WI38 (cell line): ENCODE results near the gene ADAMTS9.

Experiments used
- H3K4me3 ChIP-seq: 2 replicates; pipeline ENCODE4 v1.5.1; 2011; ENCODE audit warnings: low read depth, mild to moderate bottlenecking, control low read depth, low read length
- TF ChIP-seq, protein P1 (sequence below): IDR thresholded peaks from 2 replicates; pipeline ENCODE4 v1.5.1; 2012; ENCODE audit warnings: low read depth, mild to moderate bottlenecking, control low read depth, low read length

Gene ADAMTS9

DNA sequence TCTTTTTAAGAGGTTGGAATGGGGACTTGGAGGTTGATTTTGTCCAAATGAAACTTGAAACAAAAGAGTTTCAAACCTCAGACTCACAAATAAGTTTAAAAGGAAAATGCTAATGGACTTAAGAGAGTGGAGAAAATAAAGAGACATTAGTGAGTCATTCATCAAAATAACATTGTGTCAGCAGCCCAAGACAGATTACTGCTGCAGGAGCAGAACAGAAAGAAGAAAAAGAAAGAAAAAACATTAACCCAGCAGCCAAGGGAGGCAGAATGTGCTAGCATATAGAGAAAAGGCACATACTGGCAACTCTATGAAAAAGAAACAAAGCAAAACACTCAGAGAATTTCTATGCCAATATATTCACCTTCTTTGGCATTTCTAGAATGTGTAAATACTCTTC lies 42.6 kb downstream of the ADAMTS9 start:
- TF ChIP-seq, protein P1, sequence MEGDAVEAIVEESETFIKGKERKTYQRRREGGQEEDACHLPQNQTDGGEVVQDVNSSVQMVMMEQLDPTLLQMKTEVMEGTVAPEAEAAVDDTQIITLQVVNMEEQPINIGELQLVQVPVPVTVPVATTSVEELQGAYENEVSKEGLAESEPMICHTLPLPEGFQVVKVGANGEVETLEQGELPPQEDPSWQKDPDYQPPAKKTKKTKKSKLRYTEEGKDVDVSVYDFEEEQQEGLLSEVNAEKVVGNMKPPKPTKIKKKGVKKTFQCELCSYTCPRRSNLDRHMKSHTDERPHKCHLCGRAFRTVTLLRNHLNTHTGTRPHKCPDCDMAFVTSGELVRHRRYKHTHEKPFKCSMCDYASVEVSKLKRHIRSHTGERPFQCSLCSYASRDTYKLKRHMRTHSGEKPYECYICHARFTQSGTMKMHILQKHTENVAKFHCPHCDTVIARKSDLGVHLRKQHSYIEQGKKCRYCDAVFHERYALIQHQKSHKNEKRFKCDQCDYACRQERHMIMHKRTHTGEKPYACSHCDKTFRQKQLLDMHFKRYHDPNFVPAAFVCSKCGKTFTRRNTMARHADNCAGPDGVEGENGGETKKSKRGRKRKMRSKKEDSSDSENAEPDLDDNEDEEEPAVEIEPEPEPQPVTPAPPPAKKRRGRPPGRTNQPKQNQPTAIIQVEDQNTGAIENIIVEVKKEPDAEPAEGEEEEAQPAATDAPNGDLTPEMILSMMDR, result no peak

DNA sequence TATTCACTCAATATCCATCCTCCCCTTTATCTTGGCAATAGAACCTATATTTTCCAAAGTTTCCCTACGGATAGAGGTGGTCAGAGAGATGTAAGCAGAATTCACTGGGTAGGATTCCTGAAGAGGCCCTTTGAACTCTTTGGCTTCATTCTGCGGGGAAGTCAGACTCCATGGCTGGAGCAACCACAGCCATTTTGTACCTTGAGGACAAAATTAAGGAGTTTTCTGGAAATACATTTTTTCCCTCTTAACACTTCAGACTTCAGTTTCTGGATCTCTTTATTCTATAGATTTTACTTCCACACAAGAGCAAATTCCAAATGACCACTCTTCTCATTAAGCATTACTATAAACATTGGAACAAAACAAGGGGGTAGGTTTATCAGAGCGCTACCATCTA lies 43.3 kb downstream of the ADAMTS9 start:
- TF ChIP-seq, protein P1, result no peak
- H3K4me3 ChIP-seq, result no peak overlapping the region

More for the DNA sequence above, 42.6 kb downstream of the ADAMTS9 start:
- H3K4me3 ChIP-seq, result no peak overlapping the region

DNA sequence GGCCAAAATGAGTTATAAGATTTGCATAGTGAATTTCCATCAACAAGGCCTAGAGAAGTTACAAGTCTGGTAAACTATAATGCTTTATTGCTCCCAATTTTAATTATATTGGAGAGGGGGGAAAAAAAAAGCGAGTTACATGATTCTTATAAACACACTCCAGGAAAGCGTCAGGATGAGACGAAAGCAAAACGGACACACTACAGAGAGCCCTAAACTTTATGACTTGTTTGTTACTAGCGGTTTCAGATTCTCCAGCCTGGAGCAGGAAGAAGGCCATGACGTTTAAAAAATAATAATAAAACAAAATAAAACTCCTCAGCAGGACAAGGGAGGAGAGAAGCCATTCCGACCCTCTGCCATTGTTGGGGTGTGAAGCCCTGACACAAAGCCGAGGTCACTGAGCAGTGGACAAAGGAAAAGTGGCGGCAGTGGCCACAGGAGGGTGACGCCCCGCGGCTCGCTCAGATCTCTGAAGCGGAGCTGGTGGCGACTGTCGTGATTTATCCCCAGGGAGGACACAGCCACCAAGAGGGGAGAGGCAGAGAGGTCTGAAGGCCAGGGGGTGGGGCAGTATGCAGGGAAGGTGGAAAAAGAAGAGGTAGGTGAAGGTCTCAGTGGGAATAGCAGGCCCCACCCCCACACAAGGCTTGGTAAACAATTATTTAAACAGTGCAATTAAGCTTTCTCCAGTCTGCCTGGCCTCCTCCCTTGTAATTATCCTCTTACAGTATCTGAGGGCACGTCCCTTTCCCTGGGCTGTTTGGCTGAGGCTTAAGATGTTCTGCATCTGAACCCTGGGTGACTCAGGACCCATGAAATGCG lies 45.3 kb downstream of the ADAMTS9 start:
- TF ChIP-seq, protein P1, result no peak
- no peak overlapping the region for H3K4me3 ChIP-seq

DNA sequence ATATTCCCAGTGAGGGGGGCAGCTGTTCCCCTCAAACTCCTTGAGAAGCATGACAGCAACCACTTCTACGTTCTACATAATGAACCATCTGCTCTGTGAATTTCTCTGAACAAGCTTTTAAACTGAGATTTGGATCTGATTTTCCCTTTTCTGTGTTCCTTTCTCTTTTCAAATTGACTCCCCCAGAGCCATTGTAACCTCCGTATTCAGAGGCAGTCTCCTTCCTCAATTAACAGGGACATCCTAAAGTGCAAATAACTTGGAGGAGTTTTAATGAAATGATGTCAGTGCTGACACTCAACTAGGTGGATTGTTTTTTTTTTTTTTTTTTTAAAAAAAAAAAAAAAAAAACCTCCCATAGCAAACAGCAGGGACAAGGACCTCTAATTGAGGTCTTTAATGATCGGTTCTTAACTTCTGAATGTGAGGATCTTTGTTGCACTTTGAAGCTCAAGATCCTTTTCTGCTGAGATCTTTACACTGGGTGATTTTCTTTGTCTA lies 48.8 kb downstream of the ADAMTS9 start:
- H3K4me3 ChIP-seq, result no peak overlapping the region
- TF ChIP-seq, protein P1, result no peak

DNA sequence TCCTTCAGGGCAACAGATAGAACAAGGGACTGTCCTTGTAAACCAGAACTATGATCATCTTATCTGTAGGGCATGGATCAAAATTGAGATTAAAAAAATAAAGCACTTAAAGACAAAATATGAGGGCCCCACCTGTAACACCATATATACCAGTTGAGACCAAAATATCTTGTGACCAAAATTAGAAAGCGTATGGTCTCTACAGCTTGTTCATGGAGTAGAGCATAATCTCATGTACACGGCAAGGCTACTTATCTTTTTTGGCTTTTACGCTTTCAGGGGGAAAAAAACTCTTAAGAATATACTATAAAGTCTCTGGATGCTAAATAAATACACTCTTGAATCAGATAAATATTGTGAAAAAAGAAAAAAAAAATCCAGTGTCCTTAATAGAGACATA lies 49.3 kb downstream of the ADAMTS9 start:
- TF ChIP-seq, protein P1, result no peak
- H3K4me3 ChIP-seq, result no peak overlapping the region

DNA sequence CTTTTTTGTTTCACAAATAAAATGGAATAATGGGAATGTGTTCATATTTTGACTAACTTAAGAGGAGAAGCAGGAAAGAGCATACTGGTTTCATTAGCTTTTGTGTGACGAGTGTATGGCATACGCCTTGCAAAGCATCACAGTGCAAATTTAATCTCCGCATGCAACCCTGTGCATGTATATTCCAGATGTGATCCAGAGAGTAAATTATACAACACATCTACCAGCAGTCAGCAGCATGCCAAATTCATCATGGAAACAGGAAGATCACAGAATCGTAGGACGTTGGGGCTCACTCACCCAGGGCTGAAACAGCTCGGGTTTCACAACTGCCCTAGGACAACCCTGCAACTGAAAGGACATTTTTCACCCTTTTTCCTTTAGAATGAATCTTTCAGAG lies 53.4 kb downstream of the ADAMTS9 start:
- H3K4me3 ChIP-seq, result no peak overlapping the region
- TF ChIP-seq, protein P1, result no peak

DNA sequence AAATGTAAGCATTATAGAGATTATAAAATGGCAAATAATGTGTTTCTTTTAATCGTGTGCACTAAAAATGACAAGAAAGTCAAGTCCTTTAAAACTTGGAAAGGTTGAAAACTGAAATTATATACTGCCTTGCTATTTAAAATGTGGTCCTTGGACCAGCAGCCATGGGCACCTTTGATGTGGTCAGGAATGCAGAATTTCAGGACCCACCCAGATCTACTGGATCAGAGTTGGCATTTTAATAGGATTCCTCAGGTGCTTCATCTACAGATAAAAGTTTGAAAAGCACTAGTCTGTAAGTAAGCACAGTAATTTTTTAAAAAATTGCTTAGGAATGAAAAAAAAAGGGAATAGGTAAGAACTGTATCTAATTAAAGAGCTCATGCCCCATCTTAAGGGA lies 55.8 kb downstream of the ADAMTS9 start:
- no peak overlapping the region for H3K4me3 ChIP-seq
- TF ChIP-seq, protein P1, result no peak
